ENCODE measurements around the gene AIFM3. TPM values are rescaled to one million over a fixed set of nuclear protein-coding genes. Genes with fewer than 3 reads are reported as not detected.
A peak's percentile ranks its signal among the peaks of the same experiment; 100 is the strongest.

Gene AIFM3
- total RNA-seq, 1 experiment from 2014 or later: 2.6 TPM

DNA sequence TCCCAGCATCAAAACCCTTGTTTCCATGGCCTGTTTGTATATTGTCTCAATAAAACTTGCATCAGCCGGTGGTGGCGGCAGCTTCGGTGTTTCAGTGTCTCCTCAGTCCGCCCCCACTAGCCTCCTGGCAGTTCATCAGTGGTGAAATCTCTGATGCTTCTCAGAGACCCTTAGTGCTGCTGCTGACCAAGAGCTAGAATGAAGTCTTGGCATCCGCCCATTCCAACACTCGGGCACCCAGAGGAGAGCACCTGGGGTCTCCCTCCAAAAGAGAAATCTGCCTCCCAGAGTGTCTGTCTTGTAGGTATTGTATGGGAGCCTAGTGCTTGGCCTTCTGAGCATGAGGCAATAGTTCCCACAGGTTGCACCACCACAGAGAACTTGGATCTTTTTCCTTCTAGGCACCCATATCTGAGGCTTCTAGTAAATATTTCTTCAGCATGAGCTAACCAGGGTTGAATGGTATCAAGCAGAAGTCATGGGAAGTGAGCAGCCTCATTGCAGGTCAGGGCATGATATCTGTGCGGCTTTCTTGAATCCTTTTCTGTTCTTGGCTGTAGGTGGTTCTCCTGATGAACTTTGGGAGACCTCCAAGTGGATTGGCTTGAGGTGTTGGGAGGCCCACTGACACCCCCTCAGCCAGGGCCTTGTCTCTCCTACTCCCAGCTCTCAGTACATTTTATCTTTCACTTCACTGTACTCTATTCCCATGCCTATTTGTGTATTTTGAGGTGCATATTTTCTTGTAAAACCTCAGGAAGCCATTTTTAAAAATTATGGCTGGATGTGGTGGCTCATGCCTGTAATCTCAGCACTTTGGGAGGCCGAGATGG is 13.2 kb upstream of the AIFM3 start:
- no peaks in the 10 kb centered on the region for H3K9me3 Mint-ChIP-seq
- peaks cover 39% of the 10 kb centered on the region for H3K36me3 Mint-ChIP-seq
- ChIA-PET POLR2A (interaction anchor here (1.2 kb wide), 1 partner anchor 28 kb away, joined by 3 read pairs; the partner anchor contains the start of gene LZTR1), CTCF (interaction anchor here (0.6 to 5.1 kb wide), 3 partner anchors 36 to 69 kb away, joined by 3 to 72 read pairs (median 3); partner anchors contain the start of gene CRKL)
- no peak for DNase-seq (ENCODE audit: low spot score)
- H3K4me1 Mint-ChIP-seq: peaks cover 12% of the 10 kb centered on the region
- TF ChIP-seq GABPB1 (CRISPR knock-in tag; IDR thresholded peaks at IDR 0.05): peak; percentile 99
- TF ChIP-seq, protein P1, sequence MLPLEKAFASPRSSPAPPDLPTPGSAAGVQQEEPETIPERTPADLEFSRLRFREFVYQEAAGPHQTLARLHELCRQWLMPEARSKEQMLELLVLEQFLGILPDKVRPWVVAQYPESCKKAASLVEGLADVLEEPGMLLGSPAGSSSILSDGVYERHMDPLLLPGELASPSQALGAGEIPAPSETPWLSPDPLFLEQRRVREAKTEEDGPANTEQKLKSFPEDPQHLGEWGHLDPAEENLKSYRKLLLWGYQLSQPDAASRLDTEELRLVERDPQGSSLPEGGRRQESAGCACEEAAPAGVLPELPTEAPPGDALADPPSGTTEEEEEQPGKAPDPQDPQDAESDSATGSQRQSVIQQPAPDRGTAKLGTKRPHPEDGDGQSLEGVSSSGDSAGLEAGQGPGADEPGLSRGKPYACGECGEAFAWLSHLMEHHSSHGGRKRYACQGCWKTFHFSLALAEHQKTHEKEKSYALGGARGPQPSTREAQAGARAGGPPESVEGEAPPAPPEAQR (CRISPR knock-in tag; IDR thresholded peaks at IDR 0.05): no peak
- no peak for ATAC-seq
- H3K4me3 Mint-ChIP-seq: no peak overlapping the region
- H3K27me3 Mint-ChIP-seq (ENCODE audit: low read depth): peaks cover 10% of the 10 kb centered on the region; the same call in 1 of the 2 replicates
- H3K27ac Mint-ChIP-seq: peak overlapping the region; percentile 68; the same call in 1 of the 2 replicates

DNA sequence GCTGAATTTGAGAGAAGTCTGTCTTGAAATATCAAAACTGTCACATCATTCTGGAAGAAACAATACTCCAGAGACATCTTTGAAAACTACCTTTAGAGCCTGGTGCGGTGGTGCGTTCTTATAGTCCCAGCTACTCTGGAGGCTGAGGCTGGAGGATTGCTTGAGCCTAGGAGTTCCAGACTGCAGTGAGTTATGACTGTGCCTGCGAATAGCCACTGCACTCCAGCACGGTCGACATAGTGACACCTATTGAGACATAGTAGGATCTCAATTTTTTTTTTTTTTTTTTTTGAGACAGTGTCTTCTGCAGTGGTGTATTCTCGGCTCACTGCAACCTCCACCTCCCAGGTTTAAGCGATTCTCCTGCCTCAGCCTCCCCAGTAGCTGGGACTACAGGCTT is 11.5 kb upstream of the AIFM3 start:
- peaks cover 12% of the 10 kb centered on the region for H3K4me1 Mint-ChIP-seq

DNA sequence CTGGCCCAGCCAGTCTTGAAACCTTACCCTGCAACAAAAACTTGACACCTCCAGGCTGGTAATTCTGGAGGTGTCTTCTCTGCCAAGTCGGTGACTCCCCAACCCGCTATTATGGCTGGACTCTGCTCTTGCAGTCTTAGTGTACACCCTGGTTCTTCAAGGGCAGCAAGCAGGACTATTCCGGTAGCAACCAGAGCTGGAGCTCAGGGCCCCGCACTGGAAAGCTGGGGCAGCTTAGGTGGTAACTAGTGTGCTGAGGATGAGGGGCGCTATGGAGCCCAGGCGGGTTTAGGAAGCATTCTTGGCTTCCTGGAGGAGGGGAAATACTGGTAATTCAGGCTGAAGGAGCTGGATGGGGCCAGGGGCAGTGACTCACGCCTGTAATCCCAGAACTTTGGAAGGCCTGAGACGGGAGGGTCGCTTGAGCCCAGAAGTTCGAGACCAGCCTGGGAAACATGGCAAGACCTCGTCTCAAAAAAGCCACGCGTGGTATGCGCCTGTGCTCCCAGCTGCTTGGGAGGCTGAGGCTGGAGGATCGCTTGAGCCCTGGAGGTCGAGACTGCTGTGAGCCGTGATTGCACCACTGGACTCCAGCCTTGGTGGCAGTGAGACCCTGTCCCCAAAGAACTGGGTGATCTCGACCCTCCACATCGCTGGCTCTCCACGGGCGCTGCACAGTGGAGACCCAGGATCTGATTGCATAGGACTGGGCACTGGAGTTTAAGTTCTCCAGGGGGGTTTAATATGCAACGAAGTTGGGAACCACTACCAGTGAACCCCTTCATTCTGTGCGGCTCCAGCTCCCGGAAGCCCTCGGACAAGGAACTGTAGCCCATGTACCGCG is 10.6 kb upstream of the AIFM3 start:
- Mint-ChIP-seq H3K27ac (peak overlapping the region; percentile 79; the same call in 1 of the 2 replicates), H3K36me3 (peaks cover 21% of the 10 kb centered on the region), H3K9me3 (no peaks in the 10 kb centered on the region), H3K4me1 (peaks cover 12% of the 10 kb centered on the region), H3K4me3 (peak overlapping the region; percentile 74), H3K27me3 (ENCODE audit: low read depth) (peaks cover 12% of the 10 kb centered on the region; the same call in 1 of the 2 replicates)
- ChIA-PET POLR2A (interaction anchor here (0.6 to 1.7 kb wide), 6 partner anchors 9 to 39 kb away, joined by 3 to 8 read pairs (median 6); partner anchors contain the start of genes CRKL and LZTR1), CTCF (interaction anchor here (0.5 to 5.1 kb wide), 26 partner anchors 8 to 152 kb away, joined by 3 to 72 read pairs (median 4); partner anchors contain the start of genes AIFM3, CRKL and LZTR1)
- DNase-seq (ENCODE audit: low spot score) (peak; percentile 61), ATAC-seq (peak; percentile 69)
- TF ChIP-seq, protein P2, sequence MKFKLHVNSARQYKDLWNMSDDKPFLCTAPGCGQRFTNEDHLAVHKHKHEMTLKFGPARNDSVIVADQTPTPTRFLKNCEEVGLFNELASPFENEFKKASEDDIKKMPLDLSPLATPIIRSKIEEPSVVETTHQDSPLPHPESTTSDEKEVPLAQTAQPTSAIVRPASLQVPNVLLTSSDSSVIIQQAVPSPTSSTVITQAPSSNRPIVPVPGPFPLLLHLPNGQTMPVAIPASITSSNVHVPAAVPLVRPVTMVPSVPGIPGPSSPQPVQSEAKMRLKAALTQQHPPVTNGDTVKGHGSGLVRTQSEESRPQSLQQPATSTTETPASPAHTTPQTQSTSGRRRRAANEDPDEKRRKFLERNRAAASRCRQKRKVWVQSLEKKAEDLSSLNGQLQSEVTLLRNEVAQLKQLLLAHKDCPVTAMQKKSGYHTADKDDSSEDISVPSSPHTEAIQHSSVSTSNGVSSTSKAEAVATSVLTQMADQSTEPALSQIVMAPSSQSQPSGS (CRISPR knock-in tag; IDR thresholded peaks at IDR 0.05; ENCODE audit: borderline replicate concordance, low read depth): no peak
- TF ChIP-seq, protein P3, sequence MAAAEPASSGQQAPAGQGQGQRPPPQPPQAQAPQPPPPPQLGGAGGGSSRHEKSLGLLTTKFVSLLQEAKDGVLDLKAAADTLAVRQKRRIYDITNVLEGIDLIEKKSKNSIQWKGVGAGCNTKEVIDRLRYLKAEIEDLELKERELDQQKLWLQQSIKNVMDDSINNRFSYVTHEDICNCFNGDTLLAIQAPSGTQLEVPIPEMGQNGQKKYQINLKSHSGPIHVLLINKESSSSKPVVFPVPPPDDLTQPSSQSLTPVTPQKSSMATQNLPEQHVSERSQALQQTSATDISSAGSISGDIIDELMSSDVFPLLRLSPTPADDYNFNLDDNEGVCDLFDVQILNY (CRISPR knock-in tag; IDR thresholded peaks at IDR 0.05): 0 out of 2 replicates have a peak, but pooled peaks have one; percentile 16
- TF ChIP-seq MYBL2 (CRISPR knock-in tag; IDR thresholded peaks at IDR 0.05) (no peak), SOX15 (CRISPR knock-in tag; IDR thresholded peaks at IDR 0.05) (no peak)
- TF ChIP-seq, protein P4, sequence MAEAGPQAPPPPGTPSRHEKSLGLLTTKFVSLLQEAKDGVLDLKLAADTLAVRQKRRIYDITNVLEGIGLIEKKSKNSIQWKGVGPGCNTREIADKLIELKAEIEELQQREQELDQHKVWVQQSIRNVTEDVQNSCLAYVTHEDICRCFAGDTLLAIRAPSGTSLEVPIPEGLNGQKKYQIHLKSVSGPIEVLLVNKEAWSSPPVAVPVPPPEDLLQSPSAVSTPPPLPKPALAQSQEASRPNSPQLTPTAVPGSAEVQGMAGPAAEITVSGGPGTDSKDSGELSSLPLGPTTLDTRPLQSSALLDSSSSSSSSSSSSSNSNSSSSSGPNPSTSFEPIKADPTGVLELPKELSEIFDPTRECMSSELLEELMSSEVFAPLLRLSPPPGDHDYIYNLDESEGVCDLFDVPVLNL (CRISPR knock-in tag; IDR thresholded peaks at IDR 0.05; ENCODE audit: borderline replicate concordance, low read depth): no peak
- TF ChIP-seq, protein P5, sequence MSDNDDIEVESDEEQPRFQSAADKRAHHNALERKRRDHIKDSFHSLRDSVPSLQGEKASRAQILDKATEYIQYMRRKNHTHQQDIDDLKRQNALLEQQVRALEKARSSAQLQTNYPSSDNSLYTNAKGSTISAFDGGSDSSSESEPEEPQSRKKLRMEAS (CRISPR knock-in tag; IDR thresholded peaks at IDR 0.05): no peak
- TF ChIP-seq, protein P6, sequence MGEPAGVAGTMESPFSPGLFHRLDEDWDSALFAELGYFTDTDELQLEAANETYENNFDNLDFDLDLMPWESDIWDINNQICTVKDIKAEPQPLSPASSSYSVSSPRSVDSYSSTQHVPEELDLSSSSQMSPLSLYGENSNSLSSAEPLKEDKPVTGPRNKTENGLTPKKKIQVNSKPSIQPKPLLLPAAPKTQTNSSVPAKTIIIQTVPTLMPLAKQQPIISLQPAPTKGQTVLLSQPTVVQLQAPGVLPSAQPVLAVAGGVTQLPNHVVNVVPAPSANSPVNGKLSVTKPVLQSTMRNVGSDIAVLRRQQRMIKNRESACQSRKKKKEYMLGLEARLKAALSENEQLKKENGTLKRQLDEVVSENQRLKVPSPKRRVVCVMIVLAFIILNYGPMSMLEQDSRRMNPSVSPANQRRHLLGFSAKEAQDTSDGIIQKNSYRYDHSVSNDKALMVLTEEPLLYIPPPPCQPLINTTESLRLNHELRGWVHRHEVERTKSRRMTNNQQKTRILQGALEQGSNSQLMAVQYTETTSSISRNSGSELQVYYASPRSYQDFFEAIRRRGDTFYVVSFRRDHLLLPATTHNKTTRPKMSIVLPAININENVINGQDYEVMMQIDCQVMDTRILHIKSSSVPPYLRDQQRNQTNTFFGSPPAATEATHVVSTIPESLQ (CRISPR knock-in tag; IDR thresholded peaks at IDR 0.05): no peak
- TF ChIP-seq, protein P7, sequence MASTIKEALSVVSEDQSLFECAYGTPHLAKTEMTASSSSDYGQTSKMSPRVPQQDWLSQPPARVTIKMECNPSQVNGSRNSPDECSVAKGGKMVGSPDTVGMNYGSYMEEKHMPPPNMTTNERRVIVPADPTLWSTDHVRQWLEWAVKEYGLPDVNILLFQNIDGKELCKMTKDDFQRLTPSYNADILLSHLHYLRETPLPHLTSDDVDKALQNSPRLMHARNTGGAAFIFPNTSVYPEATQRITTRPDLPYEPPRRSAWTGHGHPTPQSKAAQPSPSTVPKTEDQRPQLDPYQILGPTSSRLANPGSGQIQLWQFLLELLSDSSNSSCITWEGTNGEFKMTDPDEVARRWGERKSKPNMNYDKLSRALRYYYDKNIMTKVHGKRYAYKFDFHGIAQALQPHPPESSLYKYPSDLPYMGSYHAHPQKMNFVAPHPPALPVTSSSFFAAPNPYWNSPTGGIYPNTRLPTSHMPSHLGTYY (CRISPR knock-in tag; IDR thresholded peaks at IDR 0.05): no peak
- TF ChIP-seq, protein P8, sequence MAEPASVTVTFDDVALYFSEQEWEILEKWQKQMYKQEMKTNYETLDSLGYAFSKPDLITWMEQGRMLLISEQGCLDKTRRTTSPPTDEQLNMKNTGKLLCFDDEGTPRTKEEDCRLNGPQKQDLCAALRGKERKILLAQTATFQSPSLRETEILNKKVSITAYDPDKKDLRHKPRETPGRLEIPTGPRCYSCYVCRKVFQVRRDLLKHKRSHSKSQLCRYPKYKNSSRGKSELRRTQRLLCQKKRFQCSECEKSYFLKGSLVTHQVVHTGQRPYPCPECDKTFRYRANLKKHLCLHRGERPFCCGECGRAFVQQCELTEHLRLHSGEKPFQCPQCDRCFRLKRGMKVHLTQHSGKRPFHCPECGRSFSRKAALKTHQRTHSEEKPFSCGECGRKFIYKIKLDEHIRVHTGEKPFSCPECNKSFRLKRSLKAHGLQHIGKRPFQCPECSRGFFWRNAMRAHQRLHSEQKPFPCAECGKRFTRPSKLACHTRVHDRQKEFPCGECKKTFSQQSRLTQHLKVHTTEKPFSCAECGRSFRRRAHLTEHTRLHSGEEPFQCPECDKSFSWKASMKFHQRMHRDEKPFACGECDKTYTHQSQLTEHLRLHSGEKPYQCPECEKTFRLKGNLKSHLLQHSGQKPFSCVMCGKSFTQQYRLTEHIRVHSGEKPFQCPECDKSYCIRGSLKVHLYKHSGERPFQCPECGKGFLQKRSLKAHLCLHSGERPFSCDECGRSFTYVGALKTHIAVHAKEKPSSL (CRISPR knock-in tag; conservative IDR thresholded peaks at IDR 0.05): no peak

More for the DNA sequence above, 11.5 kb upstream of the AIFM3 start:
- no peak overlapping the region for H3K27ac Mint-ChIP-seq
- peaks cover 30% of the 10 kb centered on the region for H3K36me3 Mint-ChIP-seq
- POLR2A ChIA-PET: interaction anchor here (0.8 to 1.7 kb wide), 4 partner anchors 8 to 64 kb away, joined by 3 to 7 read pairs (median 4); partner anchors contain the start of genes CRKL and LZTR1
- CTCF ChIA-PET: interaction anchor here (0.7 to 5.1 kb wide), 13 partner anchors 8 to 151 kb away, joined by 3 to 72 read pairs (median 7); partner anchors contain the start of genes AIFM3, CRKL and LZTR1
- no peak for DNase-seq (ENCODE audit: low spot score)
- no peak overlapping the region for H3K4me3 Mint-ChIP-seq
- ATAC-seq: no peak
- TF ChIP-seq NR1H2 (CRISPR knock-in tag; IDR thresholded peaks at IDR 0.05): no peak
- TF ChIP-seq, protein P9, sequence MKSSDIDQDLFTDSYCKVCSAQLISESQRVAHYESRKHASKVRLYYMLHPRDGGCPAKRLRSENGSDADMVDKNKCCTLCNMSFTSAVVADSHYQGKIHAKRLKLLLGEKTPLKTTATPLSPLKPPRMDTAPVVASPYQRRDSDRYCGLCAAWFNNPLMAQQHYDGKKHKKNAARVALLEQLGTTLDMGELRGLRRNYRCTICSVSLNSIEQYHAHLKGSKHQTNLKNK (CRISPR knock-in tag; IDR thresholded peaks at IDR 0.05): no peak
- H3K27me3 Mint-ChIP-seq (ENCODE audit: low read depth): peaks cover 12% of the 10 kb centered on the region; the same call in 1 of the 2 replicates
- no peaks in the 10 kb centered on the region for H3K9me3 Mint-ChIP-seq

Measured in WTC11 (cell line).